Lower leg skin (tissue), 4 donors: ENCODE data around the gene C1QTNF7. TPM values are rescaled to one million over a fixed set of nuclear protein-coding genes. Genes with fewer than 3 reads are reported as not detected.

Experiments
- DNase-seq, 2 donors: peaks; one replicate each; pipeline ENCODE4 v3.0.0-alpha.2; 2019; ENCODE audit warnings: low spot score in 2 of 2
- H3K4me3 ChIP-seq: fragments of 200-600 bp; sonication (generic); 2 replicates; pipeline ENCODE4 v1.5.1; 2017; ENCODE audit warnings: mild to moderate bottlenecking, low read depth; ENCODE audit not compliant: poor library complexity, severe bottlenecking
- CTCF ChIP-seq, 3 donors: fragments of 450-650 bp; IDR thresholded peaks; one replicate each; pipeline ENCODE4 v1.5.1; 2016; ENCODE audit warnings: antibody characterized with exemption in 3 of 3, mild to moderate bottlenecking in 3 of 3, moderate library complexity in 2 of 3
- POLR2A ChIP-seq, 2 donors: fragments of 450-650 bp; IDR thresholded peaks; one replicate each; pipeline ENCODE4 v1.6.1; 2016 to 2017; ENCODE audit warnings: antibody characterized with exemption in 2 of 2, mild to moderate bottlenecking in 1 of 2, moderate library complexity in 1 of 2
- WGBS, 2 donors: methylation state at CpG; one replicate each; pipeline ENCODE4 v1.1.5; 2018; 5-methylcytosine and 5-hydroxymethylcytosine counted together
- intact Hi-C: fragments of 100-400 bp; cut with DNase I; formaldehyde crosslinking; loops from one replicate; pipeline ENCODE4 v1.15.0; 2023; ENCODE audit warnings: low total_unique reads
- total RNA-seq, 4 donors: library from RNA; depleted of rRNA; stranded (reverse); fragments of >200 nt; gene quantifications; one replicate each; pipeline ENCODE4 v1.1.0, GENCODE V29; 2016

C1QTNF7 gene
- total RNA-seq, 4 donors from 2014 or later = 0.80 to 9.2 (median 3.6) TPM

- intact Hi-C loops = no loop called here
- no peak for TF ChIP-seq POLR2A (IDR thresholded peaks at IDR 0.05)
- TF ChIP-seq CTCF (IDR thresholded peaks at IDR 0.05) = no peak
- 67 to 74% methylated on average over 6 of the region's 6 CpGs for WGBS, 2 donors
- no peak for DNase-seq
- H3K4me3 ChIP-seq = no peak overlapping the region
These were observed 42.3 kb upstream of the C1QTNF7 start for GRCh38 chr4:15385515-15385914.

GRCh38 chr4:15385928-15386327, 41.9 kb upstream of the C1QTNF7 start:
- DNase-seq = peak in 1 of 2 donors; percentile 88
- intact Hi-C loops = no loop called here
- TF ChIP-seq CTCF (IDR thresholded peaks at IDR 0.05) = no peak
- no peak for TF ChIP-seq POLR2A (IDR thresholded peaks at IDR 0.05)
- no peak overlapping the region for H3K4me3 ChIP-seq
- 66 to 70% methylated on average over 4 of the region's 4 CpGs for WGBS, 2 donors

- DNase-seq = no peak
- intact Hi-C loops = no loop called here
- 52 to 60% methylated on average over 3 of the region's 3 CpGs for WGBS, 2 donors
- TF ChIP-seq CTCF (IDR thresholded peaks at IDR 0.05) = no peak
- no peak for TF ChIP-seq POLR2A (IDR thresholded peaks at IDR 0.05)
- H3K4me3 ChIP-seq = no peak overlapping the region
These were observed 37.3 kb upstream of the C1QTNF7 start for GRCh38 chr4:15390494-15390893.

GRCh38 chr4:15392053-15392805, 35.6 kb upstream of the C1QTNF7 start:
- TF ChIP-seq POLR2A (IDR thresholded peaks at IDR 0.05) (no peak), CTCF (IDR thresholded peaks at IDR 0.05) (no peak)
- intact Hi-C loops = no loop called here
- H3K4me3 ChIP-seq = no peak overlapping the region
- 58 to 71% methylated on average over 8 of the region's 8 CpGs for WGBS, 2 donors
- no peak for DNase-seq

GRCh38 chr4:15395311-15395710, 32.5 kb upstream of the C1QTNF7 start:
- intact Hi-C loops = no loop called here
- 74 to 86% methylated on average over 4 of the region's 4 CpGs for WGBS, 2 donors
- no peak for TF ChIP-seq CTCF (IDR thresholded peaks at IDR 0.05)
- TF ChIP-seq POLR2A (IDR thresholded peaks at IDR 0.05) = no peak
- no peak for DNase-seq
- H3K4me3 ChIP-seq = no peak overlapping the region
